CD4-positive, alpha-beta T cell (primary cell): ENCODE measurements around the gene TMEM132D. TPM values are rescaled to one million over a fixed set of nuclear protein-coding genes. Genes with fewer than 3 reads are reported as not detected.

ENCODE experiments used
- ATAC-seq: fragments of 200-7000 bp; cut with Tn5 transposase; one replicate; pipeline ENCODE4 v1.10.0; 2022; ENCODE audit warnings: mild to moderate bottlenecking; ENCODE audit not compliant: poor library complexity
- CTCF ChIA-PET: fragments of 350-600 bp; sonication (Branson Sonifier 250); formaldehyde crosslinking; loops from one replicate; lab custom pipeline; 2021; ENCODE audit warnings: antibody characterized with exemption, inconsistent platforms; lab: Charles Lee
- POLR2A ChIA-PET: fragments of 350-600 bp; sonication (Branson Sonifier 250); formaldehyde crosslinking; loops from one replicate; lab custom pipeline; 2021; ENCODE audit warnings: antibody characterized with exemption, inconsistent platforms; lab: Charles Lee
- DNase-seq, 14 experiments: peaks; one replicate each; pipeline ENCODE4 v3.0.0-alpha.2; 2013 to 2020; ENCODE audit warnings: mixed read lengths in 2 of 14
- H3K27ac ChIP-seq, 2 donors: one replicate each; pipeline versions ENCODE4 v1.5.1 to v1.7.0; 2013; ENCODE audit warnings: low read length in 2 of 2, low read depth in 1 of 2, mild to moderate bottlenecking in 1 of 2
- H3K27me3 ChIP-seq, 2 experiments: 1 replicate in 1 of 2; 2 replicates in 1 of 2; pipeline versions ENCODE4 v1.6.1 to v1.7.0; 2013; ENCODE audit warnings: low read length in 2 of 2, control low read depth in 1 of 2, mild to moderate bottlenecking in 1 of 2, moderate library complexity in 1 of 2; ENCODE audit not compliant: insufficient read depth in 2 of 2, control insufficient read depth in 1 of 2
- H3K36me3 ChIP-seq: one replicate; pipeline ENCODE4 v1.6.1; 2013; ENCODE audit warnings: low read length, control low read depth; ENCODE audit not compliant: insufficient read depth
- H3K4me1 ChIP-seq: one replicate; pipeline ENCODE4 v1.6.1; 2013; ENCODE audit warnings: low read length, control low read depth; ENCODE audit not compliant: insufficient read depth
- H3K4me3 ChIP-seq: one replicate; pipeline ENCODE4 v1.5.1; 2013; ENCODE audit warnings: mild to moderate bottlenecking, low read length, moderate library complexity
- H3K9me3 ChIP-seq, 2 experiments: 1 replicate in 1 of 2; 2 replicates in 1 of 2; pipeline versions ENCODE4 v1.6.1 to v1.7.0; 2013; ENCODE audit warnings: low read length in 2 of 2, mild to moderate bottlenecking in 2 of 2, control low read depth in 1 of 2, moderate library complexity in 1 of 2; ENCODE audit not compliant: control insufficient read depth in 1 of 2, insufficient read depth in 1 of 2
- H3K27ac Mint-ChIP-seq: one replicate; pipeline ENCODE4 v1.8.0; 2020; ENCODE audit warnings: mixed read lengths
- H3K27me3 Mint-ChIP-seq: one replicate; pipeline ENCODE4 v1.8.0; 2021; ENCODE audit warnings: mixed read lengths
- H3K36me3 Mint-ChIP-seq: one replicate; pipeline ENCODE4 v1.8.0; 2021; ENCODE audit warnings: low read depth, mixed read lengths
- H3K4me1 Mint-ChIP-seq: one replicate; pipeline ENCODE4 v1.8.0; 2021; ENCODE audit warnings: low read depth, mixed read lengths
- H3K4me3 Mint-ChIP-seq: one replicate; pipeline ENCODE4 v1.8.0; 2020; ENCODE audit warnings: mild to moderate bottlenecking, mixed read lengths
- H3K9me3 Mint-ChIP-seq: one replicate; pipeline ENCODE4 v1.8.0; 2020; ENCODE audit warnings: mixed read lengths
- intact Hi-C, 2 experiments: fragments of 100-400 bp; cut with DNase I in 1 of 2; cut with micrococcal nuclease in 1 of 2; formaldehyde crosslinking; loops; one replicate each; pipeline versions ENCODE4 v1.15.1 to v1.9.0; 2023 to 2025; cut with DNase I, micrococcal nuclease
- total RNA-seq, 174 experiments: library from RNA in 2 of 174; stranded (reverse) in 2 of 174; gene quantifications; one replicate each; pipeline ENCODE4 v1.2.3 and lab custom pipeline; 2021 to 2026
- TF ChIP-seq, protein P1 (sequence below): fragments of 200-600 bp; IDR thresholded peaks from one replicate; pipeline ENCODE4 v1.8.0; 2022; ENCODE audit warnings: antibody characterized with exemption, mild to moderate bottlenecking

The TMEM132D gene
- total RNA-seq, 2 experiments from 2014 or later, result not detected

- H3K27ac ChIP-seq, result no peak overlapping the region
- H3K36me3 ChIP-seq, result no peaks in the 10 kb centered on the region
- no peaks in the 10 kb centered on the region for H3K27me3 ChIP-seq
- no peak overlapping the region for H3K4me3 ChIP-seq
- intact Hi-C loops, result no loop called here
- CTCF ChIA-PET, result no interaction called here
- no peaks in the 10 kb centered on the region for H3K36me3 Mint-ChIP-seq
- POLR2A ChIA-PET, result no interaction called here
- H3K4me3 Mint-ChIP-seq, result no peak overlapping the region
- ATAC-seq (no peak), DNase-seq (no peak)
- no peak overlapping the region for H3K27ac Mint-ChIP-seq
- peaks cover 0 to 15% of the 10 kb centered on the region in 2 experiments for H3K9me3 ChIP-seq
- H3K27me3 Mint-ChIP-seq, result no peaks in the 10 kb centered on the region
- H3K4me1 Mint-ChIP-seq, result no peaks in the 10 kb centered on the region
- TF ChIP-seq, protein P1, sequence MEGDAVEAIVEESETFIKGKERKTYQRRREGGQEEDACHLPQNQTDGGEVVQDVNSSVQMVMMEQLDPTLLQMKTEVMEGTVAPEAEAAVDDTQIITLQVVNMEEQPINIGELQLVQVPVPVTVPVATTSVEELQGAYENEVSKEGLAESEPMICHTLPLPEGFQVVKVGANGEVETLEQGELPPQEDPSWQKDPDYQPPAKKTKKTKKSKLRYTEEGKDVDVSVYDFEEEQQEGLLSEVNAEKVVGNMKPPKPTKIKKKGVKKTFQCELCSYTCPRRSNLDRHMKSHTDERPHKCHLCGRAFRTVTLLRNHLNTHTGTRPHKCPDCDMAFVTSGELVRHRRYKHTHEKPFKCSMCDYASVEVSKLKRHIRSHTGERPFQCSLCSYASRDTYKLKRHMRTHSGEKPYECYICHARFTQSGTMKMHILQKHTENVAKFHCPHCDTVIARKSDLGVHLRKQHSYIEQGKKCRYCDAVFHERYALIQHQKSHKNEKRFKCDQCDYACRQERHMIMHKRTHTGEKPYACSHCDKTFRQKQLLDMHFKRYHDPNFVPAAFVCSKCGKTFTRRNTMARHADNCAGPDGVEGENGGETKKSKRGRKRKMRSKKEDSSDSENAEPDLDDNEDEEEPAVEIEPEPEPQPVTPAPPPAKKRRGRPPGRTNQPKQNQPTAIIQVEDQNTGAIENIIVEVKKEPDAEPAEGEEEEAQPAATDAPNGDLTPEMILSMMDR, result no peak
- H3K4me1 ChIP-seq, result no peaks in the 10 kb centered on the region
- peaks cover 12% of the 10 kb centered on the region for H3K9me3 Mint-ChIP-seq
These were observed 502.3 kb downstream of the TMEM132D start for GRCh38 chr12:129401572-129401971.

- POLR2A ChIA-PET, result no interaction called here
- H3K27ac Mint-ChIP-seq, result no peak overlapping the region
- intact Hi-C loops, result loop anchor here in 1 of 2 experiments (10.0 kb wide), 1 partner anchor 270 kb away; no protein-coding TSS in a partner anchor
These were observed 509.5 kb downstream of the TMEM132D start for GRCh38 chr12:129394177-129394825.

GRCh38 chr12:129393357-129393937 is 510.4 kb downstream of the TMEM132D start:
- H3K4me1 ChIP-seq, result no peaks in the 10 kb centered on the region
- Mint-ChIP-seq H3K4me3 (no peak overlapping the region), H3K9me3 (peaks cover 7% of the 10 kb centered on the region), H3K27ac (no peak overlapping the region), H3K4me1 (no peaks in the 10 kb centered on the region), H3K36me3 (no peaks in the 10 kb centered on the region), H3K27me3 (no peaks in the 10 kb centered on the region)
- POLR2A ChIA-PET, result no interaction called here
- no peak overlapping the region for H3K27ac ChIP-seq
- ATAC-seq (no peak), DNase-seq (no peak)
- TF ChIP-seq, protein P1, result no peak
- H3K36me3 ChIP-seq, result no peaks in the 10 kb centered on the region
- CTCF ChIA-PET, result no interaction called here
- intact Hi-C loops, result loop anchor here in 1 of 2 experiments (10.0 kb wide), 1 partner anchor 271 kb away; no protein-coding TSS in a partner anchor
- no peaks in the 10 kb centered on the region for H3K27me3 ChIP-seq
- peaks cover 0 to 13% of the 10 kb centered on the region in 2 experiments for H3K9me3 ChIP-seq
- no peak overlapping the region for H3K4me3 ChIP-seq

More at GRCh38 chr12:129394177-129394825, 509.5 kb downstream of the TMEM132D start:
- DNase-seq (no peak), ATAC-seq (no peak)
- TF ChIP-seq, protein P1, result no peak
- Mint-ChIP-seq H3K36me3 (no peaks in the 10 kb centered on the region), H3K4me3 (no peak overlapping the region), H3K27me3 (no peaks in the 10 kb centered on the region), H3K4me1 (no peaks in the 10 kb centered on the region), H3K9me3 (peaks cover 7% of the 10 kb centered on the region)
- H3K4me3 ChIP-seq, result no peak overlapping the region
- CTCF ChIA-PET, result no interaction called here
- H3K36me3 ChIP-seq, result no peaks in the 10 kb centered on the region
- no peak overlapping the region for H3K27ac ChIP-seq
- H3K27me3 ChIP-seq, result no peaks in the 10 kb centered on the region
- peaks cover 0 to 13% of the 10 kb centered on the region in 2 experiments for H3K9me3 ChIP-seq
- H3K4me1 ChIP-seq, result no peaks in the 10 kb centered on the region
